NCI-H748 treated with DMSO at 0.1 percent for 48 hours (cell line): ENCODE measurements around the gene SLC18A2.
A peak's percentile ranks its signal among the peaks of the same experiment; 100 is the strongest.
"Not testable (repeated sequence)": the region's sequence is repeated elsewhere in the genome, so short reads cannot be mapped to it uniquely, and the experiment has no call there.

Experiments
- DNase-seq: peaks from one replicate; lab custom pipeline; 2025; lab: John Stamatoyannopoulos, UW

The SLC18A2 gene

DNA sequence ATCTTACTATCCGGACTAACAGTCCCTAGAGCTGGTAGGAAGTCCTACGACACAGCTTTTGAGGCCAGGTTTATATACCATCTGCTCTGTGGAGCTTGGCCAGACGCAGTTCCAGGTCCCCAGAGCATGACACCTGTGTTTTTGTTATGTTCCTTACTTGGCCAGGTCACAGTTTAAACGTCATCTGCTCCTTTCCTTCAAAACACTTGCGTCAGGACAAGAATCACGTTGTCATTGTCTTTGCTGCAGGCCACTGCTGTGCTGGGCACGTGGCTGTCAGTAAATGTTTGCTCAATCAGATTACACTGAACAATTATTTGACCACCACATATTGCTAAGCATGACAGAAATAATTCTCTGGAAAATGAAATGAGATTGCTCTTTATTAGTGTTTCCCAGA lies 23.9 kb downstream of the SLC18A2 start:
- DNase-seq, result peak; percentile 57

DNA sequence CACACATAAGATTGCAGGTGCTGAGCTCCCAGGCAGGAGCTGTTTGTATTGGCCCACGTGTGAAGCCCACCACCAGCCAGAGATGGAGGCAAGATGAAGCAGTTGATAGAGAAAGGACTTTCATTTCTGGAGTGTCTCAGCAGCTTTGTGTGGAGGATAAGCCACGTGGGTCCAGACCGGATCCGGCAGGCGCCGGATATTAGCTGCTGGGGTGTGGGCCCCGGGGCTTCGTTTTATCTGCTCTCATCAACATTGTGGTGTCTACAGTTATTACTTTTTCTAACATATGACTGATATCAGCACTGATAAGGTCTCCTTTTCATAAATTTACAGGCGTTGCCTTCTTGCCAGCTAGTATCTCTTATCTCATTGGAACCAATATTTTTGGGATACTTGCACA lies 25.5 kb downstream of the SLC18A2 start:
- DNase-seq, result no peak

DNA sequence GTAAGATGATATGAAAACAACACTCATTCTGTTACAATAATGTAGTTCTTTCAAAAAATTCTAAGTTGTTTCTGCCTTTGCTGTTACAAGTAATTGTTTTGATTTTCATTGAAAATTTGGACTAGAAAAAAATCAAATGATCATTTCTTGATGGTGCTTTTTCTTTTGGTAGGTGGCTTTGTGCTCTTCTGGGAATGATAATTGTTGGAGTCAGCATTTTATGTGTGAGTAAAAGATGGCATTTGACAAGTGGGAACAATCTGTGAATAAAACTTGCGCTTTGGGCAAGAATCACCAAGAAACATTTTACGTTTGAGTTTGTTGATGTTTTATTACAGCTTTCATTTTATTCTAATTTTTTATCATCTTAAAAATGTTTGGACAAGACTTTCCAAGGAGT lies 25.9 kb downstream of the SLC18A2 start:
- DNase-seq, result no peak

DNA sequence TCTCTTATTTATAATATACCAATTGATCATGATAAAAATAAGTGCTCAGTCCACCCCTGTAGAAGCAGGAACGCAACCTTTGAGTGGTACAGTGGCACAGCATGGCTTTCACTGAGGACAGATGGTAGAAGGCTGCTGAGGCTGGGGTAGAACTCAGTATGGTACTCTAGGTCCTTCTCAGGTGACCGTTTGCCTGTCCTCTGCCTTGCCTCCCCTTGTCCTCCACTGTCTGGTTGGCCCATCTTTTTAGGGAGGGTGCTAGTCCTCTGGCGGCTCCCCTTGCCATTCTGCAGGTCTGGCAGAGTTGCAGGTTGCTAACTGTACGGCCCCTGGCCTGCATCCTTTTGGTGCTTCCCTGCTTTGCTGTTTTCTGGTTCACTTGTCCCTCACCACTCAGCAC lies 27.3 kb downstream of the SLC18A2 start:
- no peak for DNase-seq

DNA sequence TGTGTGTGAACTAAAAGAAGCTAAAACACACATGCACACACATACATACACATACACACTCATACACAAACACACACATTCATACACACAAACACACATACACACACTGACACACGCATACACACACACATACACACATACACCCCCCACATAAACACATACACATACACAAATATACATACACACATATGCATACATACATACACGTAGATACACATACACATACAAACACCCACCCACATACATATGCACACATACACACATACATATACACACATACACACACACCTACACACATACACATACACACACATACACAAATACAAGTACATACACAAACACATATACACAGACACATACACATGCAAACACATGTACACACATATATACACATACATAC lies 28.0 kb downstream of the SLC18A2 start:
- DNase-seq, result no peak

DNA sequence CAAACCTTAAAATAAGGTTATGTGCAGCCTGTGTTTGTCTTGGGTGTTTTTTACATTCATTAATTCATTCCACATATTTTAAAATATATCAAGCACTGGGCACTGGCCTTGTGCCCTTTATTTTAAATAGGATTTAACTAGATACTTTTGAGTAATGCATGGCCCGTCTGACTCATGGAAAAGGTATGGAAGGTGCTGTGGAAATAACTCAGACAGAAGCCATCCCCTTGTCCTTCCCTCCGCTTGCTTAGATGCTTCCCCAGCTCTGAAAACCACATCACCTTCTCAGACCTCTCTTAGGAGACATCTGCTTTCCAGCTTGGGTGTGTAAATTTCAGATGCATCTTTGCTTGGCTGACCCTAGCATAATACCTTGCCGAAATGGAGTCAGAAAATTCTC lies 30.5 kb downstream of the SLC18A2 start:
- DNase-seq, result no peak

DNA sequence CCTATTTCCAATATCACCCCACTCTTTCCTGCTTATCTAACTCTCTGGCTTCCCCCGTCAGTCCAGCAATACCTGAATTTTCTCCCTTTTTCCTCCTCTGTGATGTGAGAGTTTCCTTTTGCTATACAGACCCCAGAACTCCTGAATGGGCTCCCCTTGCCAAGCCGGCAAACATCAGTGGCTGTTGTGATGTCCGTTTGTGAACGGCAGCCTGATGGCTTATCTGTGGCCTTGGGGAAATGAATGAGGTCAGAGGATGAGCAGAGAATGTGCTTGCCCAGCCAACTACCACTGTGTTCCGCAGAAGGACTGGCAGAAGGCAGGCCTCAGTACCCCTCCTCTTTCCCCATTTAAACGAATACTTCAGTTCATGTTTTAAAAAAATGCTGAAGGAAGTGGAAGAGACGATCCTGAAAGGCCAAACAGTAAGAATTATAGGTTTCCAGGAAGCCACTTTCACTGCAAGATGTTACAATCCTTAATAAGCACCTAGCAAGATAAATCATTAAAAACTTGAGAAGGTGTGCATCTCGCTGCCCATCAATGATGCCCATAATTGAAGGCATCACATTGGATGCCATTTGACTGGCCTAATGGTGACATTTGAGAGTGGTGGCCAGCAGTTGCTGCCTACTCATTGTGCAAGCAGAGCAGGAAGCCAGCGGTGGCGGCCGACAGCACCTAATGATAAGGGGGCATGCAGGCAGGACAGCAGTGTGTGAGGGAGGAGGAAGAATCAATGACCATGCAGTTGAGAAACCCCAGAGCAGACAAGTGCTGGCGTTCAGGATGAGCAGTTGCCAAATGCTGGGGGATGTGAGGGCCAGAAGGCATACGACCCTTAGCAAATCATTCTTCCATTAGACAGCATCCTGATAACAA lies 31.5 kb downstream of the SLC18A2 start:
- DNase-seq, result no peak

DNA sequence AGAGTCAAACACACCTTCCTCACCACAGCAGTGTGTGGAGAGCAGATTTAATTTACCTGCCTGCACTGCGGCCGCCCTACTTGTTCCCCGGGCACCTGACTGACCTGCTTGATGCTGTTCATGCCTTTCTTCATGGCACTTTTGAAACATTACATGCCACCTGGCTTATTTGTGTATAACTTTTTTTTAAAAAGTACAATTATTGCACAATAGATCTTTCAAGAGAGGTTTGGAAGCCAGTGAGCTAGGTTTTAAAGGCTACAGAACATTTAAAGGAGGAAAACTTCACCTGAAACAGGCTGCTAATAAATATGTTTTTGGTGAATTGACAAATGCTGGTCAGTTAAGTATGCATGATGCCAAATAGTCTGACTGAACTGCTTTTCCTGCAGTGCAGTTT lies 33.1 kb downstream of the SLC18A2 start:
- DNase-seq, result no peak

DNA sequence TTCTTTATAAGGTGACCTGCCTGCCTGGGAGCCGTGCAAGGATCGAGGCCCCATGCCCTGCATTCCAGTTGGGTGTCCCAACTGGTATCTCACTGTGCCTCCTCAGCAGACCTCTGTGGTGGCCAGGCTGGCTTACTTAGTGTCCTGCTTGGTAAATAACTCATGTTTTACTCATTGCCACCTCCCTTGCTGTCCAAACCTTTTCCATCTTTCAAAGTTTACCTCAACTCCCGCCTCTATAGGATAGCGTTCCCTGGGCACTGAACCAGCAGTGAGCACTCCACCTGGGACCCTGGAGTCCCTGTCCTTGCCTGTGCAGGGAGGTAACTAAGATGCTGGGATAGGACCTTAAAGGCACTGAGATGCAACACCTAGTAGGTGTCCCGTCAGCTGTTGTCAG lies 33.6 kb downstream of the SLC18A2 start:
- DNase-seq, result no peak

DNA sequence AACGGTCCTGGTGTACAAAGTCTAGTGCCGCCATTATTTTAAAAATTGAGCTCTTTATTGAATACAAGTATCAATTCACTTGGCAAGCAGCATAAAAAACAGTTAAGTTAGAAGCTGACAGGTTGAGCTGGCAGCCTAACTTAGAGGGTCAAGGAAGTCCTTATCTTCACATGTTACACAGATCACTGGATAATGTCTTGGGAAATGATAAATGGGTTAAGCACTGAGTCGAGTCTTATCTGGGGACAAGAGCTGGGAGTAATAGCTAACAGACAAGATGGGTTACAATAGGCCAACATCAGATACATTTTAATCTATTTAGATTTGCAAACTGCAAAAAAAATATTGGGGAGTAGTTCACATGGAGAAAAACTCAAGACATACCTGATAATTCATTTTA lies 34.2 kb downstream of the SLC18A2 start:
- no peak for DNase-seq

DNA sequence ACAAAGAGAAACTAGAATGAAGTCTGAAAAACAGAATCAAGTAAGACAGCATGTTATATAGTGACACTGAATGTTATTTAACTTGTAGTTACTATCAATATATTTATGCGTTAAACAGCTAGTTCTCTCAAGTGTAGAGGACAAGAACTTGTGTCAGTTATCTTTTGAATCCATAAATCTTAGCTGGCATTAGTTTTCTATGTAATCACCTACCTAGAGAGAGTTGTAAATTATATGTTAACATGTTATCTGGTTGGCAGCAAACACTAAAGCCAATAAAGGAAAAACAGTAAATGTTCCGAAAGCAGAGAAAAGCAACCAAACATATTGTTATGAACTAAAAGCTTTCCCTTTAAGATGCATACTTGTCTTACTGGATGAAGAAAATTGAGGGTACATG lies 36.8 kb downstream of the SLC18A2 start:
- DNase-seq, result no peak

DNA sequence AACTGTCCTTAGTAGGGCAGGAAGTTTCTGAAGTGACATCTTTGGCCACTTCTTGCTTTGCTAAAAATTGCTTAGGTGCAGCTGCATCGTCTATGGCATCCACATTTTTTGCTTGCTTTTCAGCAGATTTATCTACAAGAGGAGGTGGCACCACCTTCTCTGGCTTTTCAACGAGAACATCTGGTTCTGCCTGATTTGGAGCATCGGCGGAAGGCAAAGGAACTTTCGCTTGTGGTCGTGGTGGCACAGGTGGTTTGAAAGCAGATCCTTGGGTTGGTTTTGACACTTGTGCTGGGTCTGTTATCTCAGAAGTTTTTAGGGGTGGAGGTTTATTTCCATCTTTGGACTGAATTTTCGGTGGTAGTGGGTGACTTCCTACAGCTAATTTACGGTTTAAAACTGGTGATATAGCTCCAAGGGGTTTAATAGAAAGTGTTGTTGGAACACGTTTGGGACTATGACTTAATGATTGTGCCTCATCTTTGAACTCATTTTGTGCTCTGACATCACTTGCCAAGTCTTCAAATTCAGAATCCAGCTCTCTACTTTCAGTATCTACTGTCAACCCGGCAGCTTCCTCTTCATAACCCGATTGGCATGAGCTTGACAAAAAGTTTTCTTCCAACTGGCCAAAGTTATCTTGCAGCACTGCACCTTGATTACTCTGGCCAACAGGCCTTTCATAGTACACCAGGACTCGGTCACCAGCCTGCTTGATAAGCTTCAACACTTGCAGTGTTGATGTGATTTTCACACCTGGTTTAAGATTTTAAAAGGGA lies 44.0 kb downstream of the SLC18A2 start:
- no peak for DNase-seq

DNA sequence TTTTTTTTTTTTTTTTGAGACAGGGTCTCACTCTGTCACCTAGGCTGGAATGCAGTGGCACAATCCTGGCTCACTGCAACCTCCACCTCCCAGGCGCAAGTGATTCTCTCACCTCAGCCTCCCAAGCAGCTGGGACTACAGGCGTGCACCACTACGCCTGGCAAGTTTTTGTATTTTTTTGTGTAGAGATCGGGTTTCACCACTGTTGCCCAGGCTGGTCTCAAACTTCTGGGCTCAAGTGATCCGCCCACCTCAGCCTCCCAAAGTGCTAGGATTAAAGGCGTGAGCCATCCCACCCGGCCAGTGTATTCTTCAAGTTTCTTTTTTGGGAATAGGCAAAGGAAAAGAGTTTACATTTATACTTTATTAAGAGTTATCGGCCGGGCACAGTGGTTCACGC lies 50.0 kb downstream of the SLC18A2 start:
- not testable (repeated sequence) for DNase-seq

DNA sequence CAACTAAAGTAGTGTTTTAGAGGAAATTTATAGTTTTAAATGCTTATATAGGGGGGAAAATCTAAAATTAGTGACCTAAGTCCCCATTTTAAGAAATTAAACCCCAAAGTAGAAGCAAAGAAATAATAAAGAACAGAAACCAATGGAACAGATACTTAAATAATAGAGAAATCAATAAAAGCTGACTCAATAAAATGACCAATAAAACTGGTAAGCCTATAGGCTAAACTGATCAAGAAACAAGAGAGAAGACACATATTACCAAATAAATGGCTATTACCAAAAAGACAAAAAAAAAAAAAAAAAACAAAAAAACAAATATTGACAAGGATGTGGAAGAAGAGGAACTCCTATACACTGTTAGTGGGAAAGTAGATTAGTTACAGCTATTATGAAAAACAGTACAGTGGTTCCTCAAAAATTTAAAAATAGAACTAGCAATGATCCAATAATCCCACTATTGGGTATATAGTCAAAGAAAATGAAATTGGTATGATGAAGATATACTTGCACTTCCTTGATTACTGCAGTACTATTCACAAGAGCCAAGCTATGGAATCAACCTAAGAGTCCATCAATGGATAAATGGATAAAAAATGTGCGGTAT lies 53.2 kb downstream of the SLC18A2 start:
- no peak for DNase-seq

DNA sequence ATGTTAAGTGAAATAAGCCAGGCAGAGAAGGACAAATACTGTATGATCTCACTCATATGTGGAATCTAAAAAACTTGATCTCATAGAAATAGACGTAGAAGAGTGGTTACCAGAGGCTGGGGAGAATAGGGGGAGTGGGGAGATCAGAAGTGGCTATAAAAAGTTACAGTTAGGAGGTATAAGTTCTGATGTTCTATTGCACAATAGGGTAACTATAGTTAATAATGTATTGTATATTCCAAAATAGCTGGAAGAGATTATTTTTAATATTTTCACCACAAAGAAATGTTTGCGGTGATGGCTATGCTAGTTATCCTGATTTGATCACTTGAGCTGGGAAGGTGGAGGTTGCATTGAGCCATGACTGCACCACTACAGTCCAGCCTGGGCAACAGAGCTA lies 53.8 kb downstream of the SLC18A2 start:
- DNase-seq, result no peak

DNA sequence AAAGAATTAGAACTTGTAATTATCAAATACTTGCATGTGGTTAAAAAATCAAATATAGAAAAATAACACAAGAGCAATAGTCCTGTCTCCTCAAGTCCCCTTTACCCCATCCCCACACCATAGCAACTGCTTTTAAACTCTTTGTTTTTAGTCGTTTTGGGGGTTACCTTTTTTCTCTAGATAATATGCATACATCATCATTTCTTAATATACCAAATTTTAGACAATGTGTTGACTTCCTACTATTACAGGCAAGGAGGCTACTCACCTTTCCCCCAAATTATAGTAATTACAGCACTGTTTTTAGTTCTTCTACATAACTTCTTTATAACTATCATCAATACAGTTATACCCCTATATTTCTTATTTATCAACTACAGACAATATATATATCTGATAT lies 57.3 kb downstream of the SLC18A2 start:
- no peak for DNase-seq

DNA sequence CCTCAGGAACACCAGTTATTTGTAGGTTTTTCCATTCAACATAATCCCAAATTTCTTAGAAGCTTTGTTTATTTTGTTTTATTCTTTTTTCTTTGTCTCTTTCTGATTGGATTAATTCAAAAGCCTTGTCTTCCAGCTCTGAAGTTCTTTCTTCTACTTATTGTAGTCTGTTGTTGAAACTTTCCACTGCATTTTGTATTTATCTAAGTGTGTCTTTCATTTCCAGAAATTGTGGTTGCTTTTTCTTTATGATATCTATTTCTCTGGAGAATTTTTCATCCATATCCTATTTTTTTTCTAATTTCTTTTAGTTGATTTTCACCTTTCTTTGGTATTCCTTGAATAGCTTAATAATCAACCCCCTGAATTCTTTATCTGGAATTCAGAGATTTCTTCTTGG lies 58.5 kb downstream of the SLC18A2 start:
- no peak for DNase-seq

DNA sequence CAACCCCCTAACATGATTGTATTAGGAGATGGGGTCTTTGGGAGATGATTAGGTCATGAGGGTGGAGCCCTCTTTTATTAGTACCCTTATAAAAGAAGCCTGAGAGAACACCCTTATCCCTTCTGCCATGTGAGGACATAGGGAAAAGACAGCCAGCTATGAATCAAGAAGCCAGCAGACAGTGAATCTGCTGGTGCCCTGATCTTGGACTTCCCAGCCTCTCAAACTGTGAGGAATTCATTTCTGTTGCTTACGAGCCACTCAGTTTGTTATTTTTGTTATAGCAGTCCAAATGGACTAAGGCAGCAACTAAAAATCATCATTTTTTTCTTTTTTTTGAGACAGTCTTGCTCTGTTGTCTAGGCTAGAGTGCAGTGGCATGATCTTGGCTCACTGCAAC lies 59.8 kb downstream of the SLC18A2 start:
- DNase-seq, result no peak

DNA sequence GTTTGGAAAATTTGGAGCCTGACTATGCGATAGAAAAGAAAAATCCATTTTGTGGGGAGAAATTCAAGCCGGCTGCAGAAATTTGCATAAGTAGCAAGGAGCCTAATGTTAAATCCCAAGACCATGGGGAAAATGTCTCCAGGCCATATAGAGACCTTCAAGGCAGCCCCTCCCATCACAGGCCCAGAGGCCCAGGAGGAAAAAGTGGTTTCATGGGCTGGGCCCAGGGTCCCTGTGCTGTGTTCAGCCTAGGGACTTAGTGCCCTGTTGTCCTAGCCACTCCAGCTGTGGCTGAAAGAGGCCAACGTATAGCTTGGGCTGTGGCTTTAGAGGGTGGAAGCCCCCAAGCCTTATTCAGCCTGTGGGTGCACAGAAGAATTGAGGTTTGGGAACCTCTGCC lies 62.5 kb downstream of the SLC18A2 start:
- not testable (repeated sequence) for DNase-seq

DNA sequence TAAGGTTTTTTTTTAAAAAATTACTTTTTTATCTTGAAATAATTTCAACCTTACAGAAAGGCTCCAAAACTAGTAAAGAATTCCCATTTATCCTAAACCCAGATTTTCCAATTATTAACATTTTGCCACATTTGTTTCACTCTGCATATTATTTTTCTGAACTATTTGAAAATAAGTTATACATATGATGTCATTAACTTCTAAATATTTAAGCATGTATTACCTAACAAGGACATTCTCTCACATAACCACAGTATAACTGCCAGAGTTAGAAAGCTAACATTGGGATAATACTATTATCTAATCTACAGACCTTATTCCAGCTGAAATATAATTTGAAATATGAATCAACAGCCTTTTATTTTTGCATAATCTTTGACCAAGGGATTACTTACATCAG lies 65.8 kb downstream of the SLC18A2 start:
- DNase-seq, result no peak

DNA sequence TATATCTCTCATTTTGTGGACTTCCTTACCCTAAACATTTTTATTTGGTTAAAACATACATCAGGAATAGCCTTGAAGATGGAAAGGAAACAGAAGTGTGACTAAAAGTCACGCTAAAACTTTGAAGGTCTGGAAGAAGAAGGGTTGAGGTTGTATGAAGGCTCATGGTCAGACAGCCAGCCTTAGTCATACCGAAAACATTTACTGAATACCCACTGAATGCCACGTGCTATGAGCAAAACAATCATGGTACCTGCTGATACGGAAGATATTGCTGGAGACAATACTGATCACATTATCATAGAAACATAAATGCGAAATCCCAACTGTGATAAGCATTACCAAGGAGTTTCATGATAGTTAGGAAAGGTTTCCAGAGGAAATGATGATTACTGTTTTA lies 70.3 kb downstream of the SLC18A2 start:
- no peak for DNase-seq

DNA sequence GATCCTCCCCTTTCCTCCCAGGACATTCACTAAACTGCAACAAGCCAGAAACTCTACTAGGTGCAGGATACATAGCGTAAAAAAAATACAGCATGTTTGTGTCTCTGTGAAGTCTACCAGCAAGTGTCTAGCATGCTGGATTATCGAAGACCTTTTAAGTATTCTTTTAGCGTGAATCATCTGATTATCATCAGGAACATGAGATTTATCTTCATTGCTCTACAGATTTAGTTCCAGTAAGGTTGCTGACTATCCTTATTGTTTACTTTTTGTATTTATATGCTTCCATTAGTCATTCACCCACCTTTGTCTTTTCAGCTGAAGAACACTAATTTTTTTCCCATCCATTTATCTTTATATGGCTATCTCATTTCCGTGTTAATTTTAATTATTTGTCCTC lies 71.5 kb downstream of the SLC18A2 start:
- no peak for DNase-seq

DNA sequence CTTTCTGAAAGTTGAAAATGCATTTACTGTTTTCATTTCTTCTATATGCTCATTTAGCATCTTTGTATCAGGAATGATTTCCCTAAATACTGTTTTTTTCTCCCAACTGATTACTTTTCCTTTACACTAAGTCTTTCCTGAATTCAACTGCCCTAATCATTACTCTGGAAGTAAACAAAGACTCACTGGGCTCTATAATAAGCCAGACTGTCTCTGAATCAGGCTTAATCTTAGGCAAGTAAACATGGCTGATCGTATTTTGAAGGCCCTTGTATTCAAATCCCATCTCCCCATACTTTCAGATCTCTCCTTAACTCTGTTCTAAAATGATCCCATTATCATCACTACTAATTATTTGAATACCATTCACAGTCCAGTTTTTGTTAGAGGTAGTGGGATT lies 72.7 kb downstream of the SLC18A2 start:
- DNase-seq, result no peak
